Panc1 (cell line): ENCODE measurements around the gene SORD. TPM values are rescaled to one million over a fixed set of nuclear protein-coding genes. Genes with fewer than 3 reads are reported as not detected.
"Not testable (repeated sequence)": the region's sequence is repeated elsewhere in the genome, so short reads cannot be mapped to it uniquely, and the experiment has no call there.

Experiments used
- ATAC-seq: fragments of 200-7000 bp; cut with Tn5 transposase; 2 replicates; pipeline ENCODE4 v1.9.1; 2020; ENCODE audit warnings: mild to moderate bottlenecking, moderate library complexity
- BruUV-seq: library from RNA; stranded (reverse); fragments of 400-500 nt; replicated peaks from 2 replicates; lab custom pipeline; 2021; lab: Mats Ljungman, UMichigan
- CTCF ChIA-PET: fragments of 300-600 bp; sonication (Branson Sonifier 250); formaldehyde crosslinking; loops from one replicate; lab custom pipeline; 2022; ENCODE audit warnings: antibody characterized with exemption; lab: Charles Lee
- POLR2A ChIA-PET: fragments of 300-600 bp; sonication (Branson Sonifier 250); formaldehyde crosslinking; loops from one replicate; lab custom pipeline; 2022; ENCODE audit warnings: antibody characterized with exemption; lab: Charles Lee
- DNase-seq: peaks from one replicate; pipeline ENCODE4 v3.0.0-alpha.2; 2010; ENCODE audit warnings: low read depth, low spot score
- H3K27ac ChIP-seq: 2 replicates; pipeline ENCODE4 v1.5.1; 2011; ENCODE audit warnings: mild to moderate bottlenecking, low read length, inconsistent platforms
- H3K27me3 ChIP-seq: fragments of 200-500 bp; sonication (Bioruptor generic); 2 replicates; pipeline ENCODE4 v1.6.0; 2014; ENCODE audit warnings: low read length, inconsistent platforms; ENCODE audit not compliant: control insufficient read depth, insufficient read depth
- H3K36me3 ChIP-seq: fragments of 200-500 bp; sonication (Bioruptor generic); 2 replicates; pipeline ENCODE4 v1.5.1; 2014; ENCODE audit warnings: inconsistent platforms, mild to moderate bottlenecking, low read length, moderate library complexity; ENCODE audit not compliant: control insufficient read depth, insufficient read depth
- H3K4me1 ChIP-seq: 2 replicates; pipeline ENCODE4 v1.5.1; 2011; ENCODE audit warnings: inconsistent platforms, mild to moderate bottlenecking, low read length, moderate library complexity; ENCODE audit not compliant: control insufficient read depth, insufficient read depth
- H3K4me3 ChIP-seq, 2 experiments: 2 replicates each; pipeline ENCODE4 v1.5.1; 2011 to 2012; ENCODE audit warnings: low read depth in 2 of 2, low read length in 2 of 2, mild to moderate bottlenecking in 2 of 2, inconsistent platforms in 1 of 2, moderate library complexity in 1 of 2
- H3K9me3 ChIP-seq: fragments of 200-500 bp; sonication (Bioruptor generic); 2 replicates; pipeline ENCODE4 v1.5.1; 2014; ENCODE audit warnings: low read depth, mild to moderate bottlenecking, inconsistent platforms, low read length, moderate library complexity; ENCODE audit not compliant: control insufficient read depth, insufficient read depth
- in situ Hi-C: cut with HindIII; loops from 2 replicates; pipeline ENCODE4 v1.10.0; 2016; ENCODE audit warnings: low sequenced_read_pairs, low pct_unique_long_range_greater_than_20kb
- intact Hi-C: fragments of 100-400 bp; cut with micrococcal nuclease; formaldehyde crosslinking; loops from one replicate; pipeline ENCODE4 v1.10.0; 2022; ENCODE audit not compliant: unreplicated experiment
- total RNA-seq: library from RNA; stranded (reverse); gene quantifications from one replicate; pipeline ENCODE4 v1.2.1, GENCODE V29; 2021; ENCODE audit not compliant: unreplicated experiment
- TF ChIP-seq, protein P1 (sequence below): fragments of 450-650 bp; IDR thresholded peaks from 2 replicates; pipeline ENCODE4 v1.5.1; 2017; ENCODE audit warnings: mild to moderate bottlenecking

SORD gene
- total RNA-seq, 1 experiment from 2014 or later: 34.0 TPM

DNA sequence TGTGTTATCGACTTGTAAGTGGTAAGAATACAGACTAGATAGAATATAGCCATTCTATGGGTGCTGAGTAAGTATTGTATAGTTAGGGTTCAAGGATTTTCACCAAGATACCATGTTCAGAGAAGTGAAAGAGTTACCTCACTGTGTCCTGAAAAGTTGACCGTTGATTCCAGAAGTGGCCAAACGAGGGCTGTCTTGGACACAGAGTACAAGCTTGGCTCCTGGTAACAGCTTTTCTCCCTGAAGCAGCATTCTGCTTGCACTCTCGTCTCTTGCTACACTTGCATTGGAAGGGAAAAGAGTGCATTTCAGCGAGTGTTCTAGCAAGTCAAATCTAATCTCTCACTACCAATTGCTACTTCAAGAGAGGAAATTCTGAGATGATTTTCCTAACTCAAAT, 18.5 kb downstream of the SORD start:
- intact Hi-C loops, CTCF ChIA-PET, H3K4me3 ChIP-seq, H3K4me1 ChIP-seq, in situ Hi-C loops, H3K27ac ChIP-seq, POLR2A ChIA-PET, ATAC-seq, DNase-seq, H3K9me3 ChIP-seq, H3K36me3 ChIP-seq, H3K27me3 ChIP-seq, BruUV-seq: not testable (repeated sequence)
- TF ChIP-seq, protein P1, sequence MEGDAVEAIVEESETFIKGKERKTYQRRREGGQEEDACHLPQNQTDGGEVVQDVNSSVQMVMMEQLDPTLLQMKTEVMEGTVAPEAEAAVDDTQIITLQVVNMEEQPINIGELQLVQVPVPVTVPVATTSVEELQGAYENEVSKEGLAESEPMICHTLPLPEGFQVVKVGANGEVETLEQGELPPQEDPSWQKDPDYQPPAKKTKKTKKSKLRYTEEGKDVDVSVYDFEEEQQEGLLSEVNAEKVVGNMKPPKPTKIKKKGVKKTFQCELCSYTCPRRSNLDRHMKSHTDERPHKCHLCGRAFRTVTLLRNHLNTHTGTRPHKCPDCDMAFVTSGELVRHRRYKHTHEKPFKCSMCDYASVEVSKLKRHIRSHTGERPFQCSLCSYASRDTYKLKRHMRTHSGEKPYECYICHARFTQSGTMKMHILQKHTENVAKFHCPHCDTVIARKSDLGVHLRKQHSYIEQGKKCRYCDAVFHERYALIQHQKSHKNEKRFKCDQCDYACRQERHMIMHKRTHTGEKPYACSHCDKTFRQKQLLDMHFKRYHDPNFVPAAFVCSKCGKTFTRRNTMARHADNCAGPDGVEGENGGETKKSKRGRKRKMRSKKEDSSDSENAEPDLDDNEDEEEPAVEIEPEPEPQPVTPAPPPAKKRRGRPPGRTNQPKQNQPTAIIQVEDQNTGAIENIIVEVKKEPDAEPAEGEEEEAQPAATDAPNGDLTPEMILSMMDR: peak; percentile 15; the same call in 1 of the 2 replicates

DNA sequence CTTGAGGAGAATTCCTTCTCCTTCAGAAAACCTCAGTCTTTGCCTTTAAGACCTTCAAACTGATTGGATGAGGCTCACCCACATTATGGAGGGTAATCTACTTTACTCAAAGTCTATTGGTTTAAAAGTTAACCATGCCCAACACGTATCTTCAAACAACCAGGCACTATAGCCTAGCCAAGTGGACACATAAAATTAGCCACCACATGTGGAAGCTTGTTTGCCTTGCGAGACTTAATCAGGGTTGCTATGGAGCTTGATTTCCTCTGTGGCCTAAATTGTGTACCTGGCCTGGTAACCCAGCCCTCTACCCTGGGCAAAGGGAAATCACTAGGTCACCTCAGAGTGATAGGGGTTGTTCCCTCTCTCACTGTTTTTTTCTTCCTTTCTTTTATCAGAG, 19.9 kb downstream of the SORD start:
- ATAC-seq, in situ Hi-C loops, CTCF ChIA-PET, H3K4me1 ChIP-seq, H3K36me3 ChIP-seq, H3K27ac ChIP-seq, H3K4me3 ChIP-seq, H3K27me3 ChIP-seq, POLR2A ChIA-PET, DNase-seq, H3K9me3 ChIP-seq, BruUV-seq, intact Hi-C loops: not testable (repeated sequence)

DNA sequence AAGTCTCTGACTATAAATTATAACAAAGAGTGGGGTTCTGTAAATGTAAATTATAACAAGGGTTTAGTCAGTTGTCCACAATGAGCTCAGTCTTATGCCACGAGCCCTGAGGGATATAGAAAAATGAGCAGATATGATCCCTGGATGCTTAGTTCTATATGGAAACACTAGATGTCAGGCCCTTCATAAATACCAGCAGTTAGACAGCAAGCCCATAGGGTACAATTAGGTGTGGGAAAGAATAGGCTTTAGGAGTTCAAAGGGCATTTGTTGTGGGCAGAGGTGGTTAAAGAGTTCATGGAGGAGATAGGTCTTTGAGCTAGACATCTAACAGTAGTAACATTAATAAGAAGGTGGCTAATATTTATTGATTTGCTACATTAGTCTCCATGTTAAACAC, 21.3 kb downstream of the SORD start:
- H3K9me3 ChIP-seq, POLR2A ChIA-PET, H3K4me1 ChIP-seq, in situ Hi-C loops, ATAC-seq, BruUV-seq, H3K4me3 ChIP-seq, H3K36me3 ChIP-seq, CTCF ChIA-PET, DNase-seq, H3K27ac ChIP-seq, H3K27me3 ChIP-seq, intact Hi-C loops: not testable (repeated sequence)

DNA sequence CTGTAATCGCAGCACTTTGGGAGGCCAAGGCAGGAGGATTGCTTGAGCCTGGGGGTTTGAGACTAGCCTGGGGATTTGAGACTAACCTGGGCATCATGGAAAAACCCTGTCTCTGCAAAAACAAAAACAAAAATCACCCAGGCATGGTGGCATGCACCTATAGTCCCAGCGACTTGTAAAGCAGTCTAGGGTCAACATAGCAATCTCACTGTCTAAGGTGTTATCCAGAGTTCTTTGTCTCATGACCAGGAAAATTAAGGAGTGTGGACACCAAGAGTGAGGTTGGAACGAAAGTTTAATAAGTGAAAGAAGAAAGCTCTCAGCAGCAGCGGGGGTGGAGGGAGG, 25.4 kb downstream of the SORD start:
- DNase-seq, H3K4me1 ChIP-seq, H3K36me3 ChIP-seq, H3K9me3 ChIP-seq, in situ Hi-C loops, BruUV-seq, H3K4me3 ChIP-seq, H3K27me3 ChIP-seq, ATAC-seq, CTCF ChIA-PET, H3K27ac ChIP-seq, intact Hi-C loops: not testable (repeated sequence)
- POLR2A ChIA-PET: interaction anchor here (0.6 kb wide), 1 partner anchor 457 kb away, joined by 18 read pairs; no protein-coding TSS in a partner anchor
